HTR-8/SVneo (cell line): Measurements from ENCODE around the gene GCC2.
"Not testable (repeated sequence)": the region's sequence is repeated elsewhere in the genome, so short reads cannot be mapped to it uniquely, and the experiment has no call there.

Experiments
- DNase-seq: peaks from one replicate; pipeline ENCODE4 v3.0.0; 2011; ENCODE audit warnings: low spot score, mixed read lengths; ENCODE audit not compliant: insufficient read length
- FAIRE-seq: peaks from 2 replicates; lab custom pipeline; 2011; peaks lifted over from hg19 to GRCh38; lab: Jason Lieb, UNC

Gene GCC2

DNA sequence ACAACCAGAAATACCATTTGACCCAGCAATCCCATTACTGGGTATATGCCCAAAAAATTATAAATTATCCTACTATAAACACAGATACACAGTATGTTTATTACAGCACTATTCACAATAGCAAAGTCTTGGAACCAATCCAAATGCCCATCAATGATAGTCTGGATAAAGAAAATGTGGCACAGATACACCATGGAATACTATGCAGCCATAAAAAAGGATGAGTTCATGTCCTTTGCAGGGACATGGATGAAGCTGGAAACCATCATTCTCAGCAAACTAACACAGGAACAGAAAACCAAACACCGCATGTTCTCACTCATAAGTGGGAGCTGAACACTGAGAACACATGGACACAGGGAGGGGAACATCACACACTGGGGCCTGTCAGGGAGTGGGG is 13.4 kb upstream of the GCC2 start:
- not testable (repeated sequence) for DNase-seq, FAIRE-seq

GRCh38 chr2:108436976-108437375 is 12.0 kb upstream of the GCC2 start:
- DNase-seq (no peak), FAIRE-seq (no peak)

- DNase-seq (no peak), FAIRE-seq (no peak)
These were observed 7.3 kb upstream of the GCC2 start for GRCh38 chr2:108441712-108442111.

DNA sequence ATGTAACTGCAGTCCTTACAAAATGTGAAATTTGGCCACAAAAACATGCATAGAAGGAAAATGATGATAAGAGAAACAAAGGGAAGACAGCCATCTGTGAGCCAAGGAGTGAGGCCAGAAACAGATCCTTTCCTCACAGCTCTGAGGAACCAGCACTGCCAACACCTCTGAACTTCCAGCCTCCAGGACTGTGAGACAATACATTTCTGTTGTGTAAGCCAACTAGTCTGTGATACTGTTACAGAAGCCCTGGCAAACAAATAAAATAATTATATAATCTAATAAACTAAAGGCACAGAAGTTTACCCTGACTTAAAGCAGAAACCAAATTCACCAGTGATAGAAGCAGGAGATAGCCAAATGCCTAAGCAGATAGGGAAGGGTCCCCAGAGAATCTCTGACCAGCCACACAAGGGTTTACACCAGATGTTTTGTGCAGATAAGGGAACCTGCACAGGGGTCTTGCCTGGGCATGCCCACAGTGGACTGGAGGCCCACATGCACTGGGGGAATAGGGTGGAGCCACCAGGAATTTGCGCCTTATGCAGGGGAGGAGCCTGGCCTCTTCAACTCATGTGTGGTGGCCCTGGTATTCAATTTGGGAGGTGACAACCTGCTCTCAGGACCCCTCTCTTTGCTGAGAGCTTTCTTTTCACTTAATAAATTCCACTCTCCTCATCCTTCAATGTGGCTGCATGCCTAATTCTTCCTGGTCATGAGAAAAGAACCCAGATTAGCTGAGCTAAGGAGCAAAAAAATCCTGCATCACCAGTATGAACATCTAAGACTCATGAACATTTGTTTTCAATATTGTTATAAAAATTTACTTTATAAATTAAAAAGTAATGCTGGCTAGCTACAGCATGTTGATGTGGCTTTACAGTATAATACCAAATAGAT is 3.8 kb upstream of the GCC2 start:
- FAIRE-seq (no peak), DNase-seq (no peak)

GRCh38 chr2:108446703-108447102 is 2.3 kb upstream of the GCC2 start:
- FAIRE-seq = no peak
- no peak for DNase-seq

DNA sequence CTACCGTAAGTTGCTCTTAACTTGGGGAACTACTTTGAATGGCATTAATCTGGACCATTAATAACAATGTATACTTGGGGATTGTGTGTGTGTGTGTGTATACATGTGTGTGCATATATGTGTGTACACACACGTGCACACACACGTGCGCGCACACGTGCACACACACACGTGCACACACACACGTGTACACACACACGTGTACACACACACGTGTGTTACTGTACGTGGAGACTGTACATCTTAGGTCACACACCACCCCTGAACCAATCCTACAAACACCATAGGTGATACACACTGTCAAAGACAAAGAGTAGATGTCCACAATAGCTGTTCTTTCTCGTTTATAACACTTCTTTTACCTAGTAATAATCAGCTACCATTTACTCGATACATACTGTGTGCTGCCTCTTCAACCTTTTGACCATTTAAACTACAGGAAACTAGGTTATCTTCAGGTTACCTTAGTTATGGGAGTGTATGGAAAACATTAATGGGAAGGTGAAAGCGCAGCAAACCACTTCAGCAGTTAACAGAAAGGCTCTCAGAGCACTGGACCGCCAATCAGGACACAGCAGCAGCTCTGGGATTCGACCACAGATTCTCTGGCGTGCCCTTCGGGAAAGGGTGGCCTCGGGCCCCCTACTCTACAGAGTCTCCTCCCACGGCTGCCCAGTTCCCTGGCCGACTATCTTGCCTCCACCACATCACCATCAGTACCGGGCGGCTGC is 894 bp upstream of the GCC2 start:
- DNase-seq = no peak
- FAIRE-seq = peak; percentile 82

- FAIRE-seq (no peak), DNase-seq (peak; percentile 22)
These were observed 564 bp downstream of the GCC2 start for GRCh38 chr2:108449410-108450130.

DNA sequence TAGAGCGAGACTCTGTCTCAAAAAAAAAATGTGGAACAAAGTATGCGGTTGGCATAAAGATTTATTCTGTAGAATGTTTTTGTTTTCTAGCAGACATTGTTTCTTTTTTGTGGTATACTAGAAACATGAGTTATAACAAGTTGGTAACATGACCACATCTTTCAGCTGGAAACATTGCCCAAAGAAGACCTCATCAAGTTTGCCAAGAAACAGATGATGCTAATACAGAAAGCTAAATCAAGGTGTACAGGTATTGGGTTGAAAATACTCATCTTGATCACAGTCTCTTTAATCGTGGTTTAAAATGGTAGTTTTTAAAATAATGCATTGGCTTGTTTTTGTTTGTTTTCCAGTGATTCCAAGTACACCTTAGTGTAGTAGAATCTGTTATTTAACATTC is 1.9 kb downstream of the GCC2 start:
- no peak for FAIRE-seq

DNA sequence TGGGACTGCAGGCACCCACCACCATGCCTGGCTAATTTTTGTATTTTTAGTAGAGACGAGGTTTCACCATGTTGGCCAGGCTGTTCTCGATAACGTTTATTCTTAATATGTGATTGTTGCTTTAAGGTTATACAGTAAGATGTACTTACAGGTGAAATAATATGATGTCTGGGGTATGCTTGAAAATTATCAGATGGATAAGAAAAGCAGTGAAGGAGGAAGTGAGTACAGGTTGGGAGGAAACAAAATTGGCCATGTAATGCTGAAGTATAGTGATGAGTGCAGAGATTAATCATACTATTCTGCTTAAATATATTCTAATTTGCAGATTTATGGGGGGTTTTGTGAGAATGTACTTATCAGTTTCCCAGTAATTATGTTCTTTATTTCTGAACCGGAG is 3.0 kb downstream of the GCC2 start:
- FAIRE-seq (no peak), DNase-seq (no peak)

More for the DNA sequence above, 1.9 kb downstream of the GCC2 start:
- no peak for DNase-seq

GRCh38 chr2:108453530-108453929 is 4.5 kb downstream of the GCC2 start:
- not testable (repeated sequence) for FAIRE-seq, DNase-seq

DNA sequence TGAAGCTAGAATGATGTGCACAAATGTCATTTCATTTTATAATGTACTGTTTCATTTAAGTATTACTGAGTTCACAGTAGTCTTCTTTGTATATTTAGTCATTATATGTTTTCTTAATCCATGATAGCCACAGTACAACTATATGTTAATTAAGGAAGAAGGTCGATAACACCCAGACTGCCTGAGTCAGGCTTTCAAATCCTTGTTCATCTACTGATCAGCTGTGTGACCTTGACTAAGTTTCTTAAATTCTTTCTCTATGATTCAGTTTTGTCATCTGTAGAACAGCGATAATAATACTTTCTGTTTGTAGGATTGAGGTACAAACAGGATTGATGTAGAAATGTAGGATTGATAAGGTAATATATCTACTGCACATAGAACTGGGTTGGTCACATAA is 5.4 kb downstream of the GCC2 start:
- FAIRE-seq = no peak
- no peak for DNase-seq

- FAIRE-seq (no peak), DNase-seq (no peak)
These were observed 6.6 kb downstream of the GCC2 start for GRCh38 chr2:108455571-108455970.

GRCh38 chr2:108458082-108458481 is 9.1 kb downstream of the GCC2 start:
- DNase-seq (no peak), FAIRE-seq (no peak)

- no peak for DNase-seq
- no peak for FAIRE-seq
These were observed 10.4 kb downstream of the GCC2 start for GRCh38 chr2:108459441-108459840.

DNA sequence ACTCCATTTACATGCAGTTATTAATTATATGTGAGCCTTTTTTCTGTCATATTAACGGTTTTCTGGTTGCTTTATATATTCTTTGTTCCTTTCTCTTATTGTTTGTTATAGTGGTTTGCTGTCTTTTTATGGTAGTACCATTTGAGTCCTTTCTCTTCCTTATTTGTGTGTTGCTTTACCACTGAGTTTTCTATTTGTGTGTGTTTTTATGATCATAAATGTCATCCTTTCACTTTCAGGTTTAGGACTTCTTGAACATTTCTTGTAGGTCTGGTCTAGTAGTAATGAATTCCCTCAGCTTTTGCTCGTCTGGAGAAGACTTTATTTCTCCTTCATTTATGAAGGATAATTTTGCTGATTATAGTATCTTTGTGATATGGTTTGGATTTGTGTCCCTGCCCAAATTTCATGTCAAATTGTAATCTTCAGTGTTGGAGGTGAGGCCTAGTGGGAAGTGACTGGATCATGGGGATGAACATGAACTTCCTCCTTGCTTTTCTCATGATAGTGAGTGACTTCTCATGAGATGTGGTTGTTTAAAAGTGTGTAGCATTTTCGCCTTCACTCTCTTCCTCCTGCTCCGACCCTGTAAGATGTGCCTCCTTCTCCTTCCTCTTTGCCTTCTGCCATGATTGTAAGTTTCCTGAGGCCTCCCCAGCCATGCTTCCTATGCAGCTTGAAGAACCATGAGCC is 11.5 kb downstream of the GCC2 start:
- DNase-seq (no peak), FAIRE-seq (no peak)

DNA sequence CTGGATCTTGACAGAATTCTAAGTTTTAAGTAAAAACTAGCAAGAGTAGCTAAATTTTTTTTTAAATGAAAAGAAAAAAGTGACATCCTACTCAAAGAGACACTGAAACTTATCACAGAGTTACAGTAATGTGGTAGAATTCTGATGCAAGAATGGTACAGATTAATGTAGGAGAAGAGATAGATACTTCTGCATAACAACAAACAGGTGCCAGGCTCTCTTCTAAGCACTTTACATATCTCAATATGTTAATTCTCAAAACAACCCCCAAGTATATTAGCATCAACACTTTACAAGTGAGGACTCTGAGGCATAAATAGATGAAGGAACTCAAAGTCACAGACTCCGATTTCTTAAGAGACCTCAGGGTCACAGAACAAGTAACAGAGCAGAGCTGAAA is 28.1 kb downstream of the GCC2 start:
- DNase-seq (no peak), FAIRE-seq (no peak)

DNA sequence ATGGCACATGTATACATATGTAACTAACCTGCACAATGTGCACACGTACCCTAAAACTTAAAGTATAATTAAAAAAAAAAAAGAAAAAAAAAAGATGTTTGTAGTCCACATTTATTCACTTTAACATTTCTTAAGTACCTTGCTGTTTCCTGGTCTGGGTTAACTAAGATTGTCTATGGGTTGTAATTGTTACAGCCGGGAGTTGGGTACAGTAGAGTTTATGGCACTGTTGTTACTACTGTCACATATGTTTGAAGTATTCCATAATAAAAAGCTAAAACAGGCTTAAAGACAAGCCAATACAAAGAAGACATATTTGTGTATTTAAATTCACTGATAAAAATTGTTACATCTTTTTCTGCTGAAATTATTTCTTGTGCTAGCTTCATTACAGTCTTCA is 36.2 kb downstream of the GCC2 start:
- no peak for FAIRE-seq
- no peak for DNase-seq

GRCh38 chr2:108490506-108491122 is 41.6 kb downstream of the GCC2 start:
- no peak for DNase-seq

GRCh38 chr2:108491848-108492247 is 42.8 kb downstream of the GCC2 start:
- FAIRE-seq (no peak), DNase-seq (no peak)

More at GRCh38 chr2:108490506-108491122, 41.6 kb downstream of the GCC2 start:
- FAIRE-seq = no peak

GRCh38 chr2:108492364-108492763 is 43.4 kb downstream of the GCC2 start:
- DNase-seq (peak; percentile 55), FAIRE-seq (no peak)
